HFFc6 (cell line): ENCODE measurements around the gene POLR3H. TPM values are rescaled to one million over a fixed set of nuclear protein-coding genes. Genes with fewer than 3 reads are reported as not detected.

Experiments used
- DNase-seq: peaks from one replicate; pipeline ENCODE4 v3.0.0-alpha.2; 2018
- H3K27ac Mint-ChIP-seq: 2 replicates; pipeline ENCODE4 v1.8.0; 2020; ENCODE audit warnings: mild to moderate bottlenecking, mixed read lengths
- H3K27me3 Mint-ChIP-seq: 2 replicates; pipeline ENCODE4 v1.8.0; 2021; ENCODE audit warnings: mild to moderate bottlenecking, moderate library complexity, mixed read lengths; ENCODE audit not compliant: insufficient read depth
- H3K36me3 Mint-ChIP-seq: 2 replicates; pipeline ENCODE4 v1.8.0; 2021; ENCODE audit warnings: low read depth, mixed read lengths
- H3K4me1 Mint-ChIP-seq: 2 replicates; pipeline ENCODE4 v1.8.0; 2020; ENCODE audit warnings: low read depth, mixed read lengths
- H3K4me3 Mint-ChIP-seq: 2 replicates; pipeline ENCODE4 v1.8.0; 2020; ENCODE audit warnings: mild to moderate bottlenecking, moderate library complexity, mixed read lengths
- H3K9me3 Mint-ChIP-seq: 2 replicates; pipeline ENCODE4 v1.8.0; 2020; ENCODE audit warnings: mild to moderate bottlenecking, mixed read lengths
- CTCF ChIP-seq: fragments of 200-600 bp; sonication (generic); IDR thresholded peaks from 2 replicates; pipeline ENCODE4 v1.5.0; 2021; ENCODE audit warnings: antibody characterized with exemption, mild to moderate bottlenecking
- total RNA-seq, 6 experiments: library from RNA; stranded (reverse); fragmentation: NEBNext Ultra II Directional; extraction: Animal tissue kit (Norgen Biotek cat#: 25700); gene quantifications; 2 replicates in 1 of 6; 3 replicates in 5 of 6; pipeline ENCODE4 v1.2.3, GENCODE V29; 2021

POLR3H gene
- total RNA-seq, 6 experiments from 2014 or later: 50.9 to 72.1 (median 56.0) TPM

GRCh38 chr22:41537203-41537602 is 7.1 kb downstream of the POLR3H start:
- Mint-ChIP-seq H3K9me3 (no peaks in the 10 kb centered on the region), H3K4me3 (no peak overlapping the region), H3K27me3 (peaks cover 3% of the 10 kb centered on the region; the same call in 1 of the 2 replicates), H3K27ac (no peak overlapping the region), H3K4me1 (peaks cover 29% of the 10 kb centered on the region), H3K36me3 (peaks cover 10% of the 10 kb centered on the region)
- DNase-seq: no peak
- TF ChIP-seq CTCF: no peak

GRCh38 chr22:41535244-41535643 is 9.0 kb downstream of the POLR3H start:
- Mint-ChIP-seq H3K27ac (no peak overlapping the region), H3K4me3 (no peak overlapping the region), H3K9me3 (no peaks in the 10 kb centered on the region), H3K4me1 (peaks cover 11% of the 10 kb centered on the region), H3K36me3 (peaks cover 10% of the 10 kb centered on the region), H3K27me3 (peaks cover 3% of the 10 kb centered on the region; the same call in 1 of the 2 replicates)
- peak; percentile 45 for TF ChIP-seq CTCF
- DNase-seq: peak; percentile 38

- H3K36me3 Mint-ChIP-seq: peaks cover 6% of the 10 kb centered on the region
Measured at GRCh38 chr22:41534219-41534618, 10.1 kb downstream of the POLR3H start.

GRCh38 chr22:41532908-41533825 is 11.1 kb downstream of the POLR3H start:
- DNase-seq: peak; percentile 48
- Mint-ChIP-seq H3K27me3 (peaks cover 10% of the 10 kb centered on the region), H3K4me1 (no peaks in the 10 kb centered on the region; the same call in 1 of the 2 replicates), H3K4me3 (no peak overlapping the region), H3K27ac (peak overlapping the region; percentile 24), H3K9me3 (no peaks in the 10 kb centered on the region), H3K36me3 (peaks cover 12% of the 10 kb centered on the region)
- TF ChIP-seq CTCF: peak; percentile 92

More at GRCh38 chr22:41534219-41534618, 10.1 kb downstream of the POLR3H start:
- Mint-ChIP-seq H3K9me3 (no peaks in the 10 kb centered on the region), H3K4me3 (no peak overlapping the region), H3K4me1 (peaks cover under 1% of the 10 kb centered on the region; the same call in 1 of the 2 replicates), H3K27me3 (peaks cover 3% of the 10 kb centered on the region), H3K27ac (no peak overlapping the region)
- TF ChIP-seq CTCF: no peak
- DNase-seq: no peak

GRCh38 chr22:41531715-41532477 is 12.4 kb downstream of the POLR3H start:
- no peak for TF ChIP-seq CTCF
- Mint-ChIP-seq H3K27ac (no peak overlapping the region), H3K4me1 (no peaks in the 10 kb centered on the region; the same call in 1 of the 2 replicates)

More at GRCh38 chr22:41531715-41532477, 12.4 kb downstream of the POLR3H start:
- Mint-ChIP-seq H3K9me3 (no peaks in the 10 kb centered on the region), H3K4me3 (no peak overlapping the region), H3K27me3 (peaks cover 12% of the 10 kb centered on the region), H3K36me3 (peaks cover 12% of the 10 kb centered on the region)
- DNase-seq: no peak
